HepG2 (cell line): Measurements from ENCODE around the gene FAM120B. TPM values are rescaled to one million over a fixed set of nuclear protein-coding genes. Genes with fewer than 3 reads are reported as not detected.

Experiments
- ASH2L ChIP-seq: fragments of 300-600, 200-600 bp; sonication (generic); IDR thresholded peaks from 2 replicates; pipeline ENCODE4 v1.7.0; 2017; ENCODE audit warnings: low read depth, mild to moderate bottlenecking, moderate library complexity, mixed read lengths, low read length; ENCODE audit not compliant: insufficient read length
- ELF1 ChIP-seq: sonication (generic); formaldehyde crosslinking; IDR thresholded peaks from 2 replicates; pipeline ENCODE4 v1.4.0; 2020; ENCODE audit warnings: missing genetic modification reagents
- GATAD1 ChIP-seq: IDR thresholded peaks from 2 replicates; pipeline ENCODE4 v1.6.1; 2016; ENCODE audit warnings: missing genetic modification reagents, missing compliant biosample characterization
- GZF1 ChIP-seq: sonication (generic); formaldehyde crosslinking; IDR thresholded peaks from 2 replicates; pipeline ENCODE4 v1.5.1; 2020; ENCODE audit warnings: mild to moderate bottlenecking, missing genetic modification reagents
- JUND ChIP-seq: sonication (generic); formaldehyde crosslinking; IDR thresholded peaks from 2 replicates; pipeline ENCODE4 v1.8.0; 2022; ENCODE audit warnings: mild to moderate bottlenecking, missing genetic modification reagents
- MEIS1 ChIP-seq: sonication (generic); formaldehyde crosslinking; IDR thresholded peaks from 2 replicates; pipeline ENCODE4 v1.9.0; 2021; ENCODE audit warnings: mild to moderate bottlenecking, missing genetic modification reagents, moderate library complexity, borderline replicate concordance
- MIXL1 ChIP-seq: IDR thresholded peaks from 2 replicates; pipeline ENCODE4 v1.6.1; 2016
- MXD4 ChIP-seq: IDR thresholded peaks from 2 replicates; pipeline ENCODE4 v1.6.1; 2016; ENCODE audit warnings: mild to moderate bottlenecking, missing biosample characterization, missing genetic modification reagents
- RFX3 ChIP-seq: IDR thresholded peaks from 2 replicates; pipeline ENCODE4 v1.6.1; 2016; ENCODE audit warnings: missing biosample characterization, missing genetic modification reagents
- SOX13 ChIP-seq, 3 experiments: fragments of 450-650 bp in 1 of 3; sonication (generic) in 1 of 3; formaldehyde crosslinking in 1 of 3; IDR thresholded peaks in 2 of 3; conservative IDR thresholded peaks in 1 of 3; 2 replicates each; pipeline versions ENCODE4 v1.5.0 to v1.6.1; 2016 to 2020; ENCODE audit warnings: antibody characterized with exemption in 1 of 3, mild to moderate bottlenecking in 1 of 3, missing compliant biosample characterization in 1 of 3, missing genetic modification reagents in 1 of 3, moderate library complexity in 1 of 3
- ZKSCAN8 ChIP-seq: IDR thresholded peaks from 2 replicates; pipeline ENCODE4 v1.6.1; 2016; ENCODE audit warnings: borderline replicate concordance, missing genetic modification reagents, missing compliant biosample characterization
- ZNF326 ChIP-seq: sonication (generic); formaldehyde crosslinking; IDR thresholded peaks from 2 replicates; pipeline ENCODE4 v1.4.0; 2020; ENCODE audit warnings: missing genetic modification reagents, borderline replicate concordance
- polyA plus RNA-seq, 8 experiments: library from polyadenylated mRNA; depleted of rRNA in 3 of 8; stranded (reverse) in 7 of 8; unstranded in 1 of 8; fragments of >200 nt; fragmentation: Illumina TruSeq in 4 of 8; extraction: Trizol in 4 of 8; gene quantifications; 2 replicates each; pipeline versions ENCODE4 v1.2.1 to v1.2.3, GENCODE V29; 2011 to 2016; ENCODE audit warnings: low read depth in 4 of 8, missing spikeins in 1 of 8, mixed read lengths in 1 of 8; ENCODE audit not compliant: insufficient read depth in 1 of 8
- total RNA-seq, 5 experiments: library from RNA; depleted of rRNA; stranded (reverse); fragments of >200 nt; fragmentation: Illumina TruSeq; extraction: Trizol; gene quantifications; 2 replicates each; pipeline ENCODE4 v1.2.3, GENCODE V29; 2016; ENCODE audit warnings: low read depth in 1 of 5
- TF ChIP-seq, protein P1 (sequence below): sonication (generic); formaldehyde crosslinking; IDR thresholded peaks from 2 replicates; pipeline ENCODE4 v1.4.0; 2020; ENCODE audit warnings: missing genetic modification reagents, borderline replicate concordance
- TF ChIP-seq, protein P2 (sequence below): sonication (generic); formaldehyde crosslinking; IDR thresholded peaks from 2 replicates; pipeline ENCODE4 v1.4.0; 2020; ENCODE audit warnings: missing genetic modification reagents
- TF ChIP-seq, protein P3 (sequence below): sonication (generic); formaldehyde crosslinking; IDR thresholded peaks from 2 replicates; pipeline ENCODE4 v1.8.1; 2023; ENCODE audit warnings: mild to moderate bottlenecking, missing genetic modification reagents, borderline replicate concordance
- TF ChIP-seq, protein P4 (sequence below): sonication (generic); formaldehyde crosslinking; conservative IDR thresholded peaks from 2 replicates; pipeline ENCODE4 v1.4.0; 2020; ENCODE audit warnings: missing genetic modification reagents
- TF ChIP-seq, protein P5 (sequence below): sonication (generic); formaldehyde crosslinking; IDR thresholded peaks from 2 replicates; pipeline ENCODE4 v1.4.0; 2020; ENCODE audit warnings: low read depth, missing genetic modification reagents

Gene FAM120B
- total and polyA plus RNA-seq, 2 of the 13 experiments (the other 11 are each of a cell fraction or from before 2014, with no cell fraction given) = 9.2 to 10.7 TPM

DNA sequence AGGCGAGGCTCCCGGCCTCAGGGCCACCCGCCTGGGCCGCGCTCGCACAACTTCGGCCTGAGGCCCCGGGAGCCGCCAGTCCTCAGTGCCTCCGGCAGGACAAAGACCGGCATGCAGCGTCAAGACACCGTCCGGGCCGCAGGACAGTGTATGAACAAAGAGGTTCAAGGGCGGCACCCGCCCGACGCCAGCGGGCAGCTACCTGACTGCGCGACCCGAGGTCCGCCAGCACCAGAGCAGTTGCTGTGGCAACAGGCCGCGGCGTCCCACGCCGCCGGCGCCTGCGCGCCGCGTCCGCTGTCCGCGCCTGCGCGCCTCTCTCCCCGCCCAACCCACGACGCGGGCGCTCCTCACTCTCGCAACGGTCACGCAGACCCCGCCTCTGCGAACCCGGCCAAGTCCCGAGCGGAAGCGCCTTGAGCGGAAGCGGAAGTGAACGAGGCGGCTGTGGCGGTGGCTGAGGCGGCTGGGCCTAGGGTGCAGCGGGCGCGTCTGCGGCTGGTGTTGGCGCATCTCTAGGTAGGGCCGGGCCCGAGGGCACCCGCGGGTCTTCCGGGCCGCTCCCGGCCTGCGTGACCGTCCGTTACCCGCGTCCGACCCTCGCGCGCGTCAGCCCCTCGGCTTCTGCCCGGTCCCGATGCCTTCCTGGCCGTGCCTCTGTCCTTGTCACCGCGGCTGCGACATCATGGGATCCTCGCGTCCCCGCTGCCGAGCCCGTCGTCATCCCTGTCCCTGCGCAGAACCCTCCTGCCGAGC is at the start of gene FAM120B (continued):
- TF ChIP-seq, protein P1, sequence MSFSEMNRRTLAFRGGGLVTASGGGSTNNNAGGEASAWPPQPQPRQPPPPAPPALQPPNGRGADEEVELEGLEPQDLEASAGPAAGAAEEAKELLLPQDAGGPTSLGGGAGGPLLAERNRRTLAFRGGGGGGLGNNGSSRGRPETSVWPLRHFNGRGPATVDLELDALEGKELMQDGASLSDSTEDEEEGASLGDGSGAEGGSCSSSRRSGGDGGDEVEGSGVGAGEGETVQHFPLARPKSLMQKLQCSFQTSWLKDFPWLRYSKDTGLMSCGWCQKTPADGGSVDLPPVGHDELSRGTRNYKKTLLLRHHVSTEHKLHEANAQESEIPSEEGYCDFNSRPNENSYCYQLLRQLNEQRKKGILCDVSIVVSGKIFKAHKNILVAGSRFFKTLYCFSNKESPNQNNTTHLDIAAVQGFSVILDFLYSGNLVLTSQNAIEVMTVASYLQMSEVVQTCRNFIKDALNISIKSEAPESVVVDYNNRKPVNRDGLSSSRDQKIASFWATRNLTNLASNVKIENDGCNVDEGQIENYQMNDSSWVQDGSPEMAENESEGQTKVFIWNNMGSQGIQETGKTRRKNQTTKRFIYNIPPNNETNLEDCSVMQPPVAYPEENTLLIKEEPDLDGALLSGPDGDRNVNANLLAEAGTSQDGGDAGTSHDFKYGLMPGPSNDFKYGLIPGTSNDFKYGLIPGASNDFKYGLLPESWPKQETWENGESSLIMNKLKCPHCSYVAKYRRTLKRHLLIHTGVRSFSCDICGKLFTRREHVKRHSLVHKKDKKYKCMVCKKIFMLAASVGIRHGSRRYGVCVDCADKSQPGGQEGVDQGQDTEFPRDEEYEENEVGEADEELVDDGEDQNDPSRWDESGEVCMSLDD (CRISPR knock-in tag) = peak; percentile 32; the same call in 1 of the 2 replicates
- TF ChIP-seq ZKSCAN8 (CRISPR knock-in tag) = no peak
- peak; percentile 11; the same call in 1 of the 2 replicates for TF ChIP-seq ZNF326 (CRISPR knock-in tag)
- TF ChIP-seq, protein P2, sequence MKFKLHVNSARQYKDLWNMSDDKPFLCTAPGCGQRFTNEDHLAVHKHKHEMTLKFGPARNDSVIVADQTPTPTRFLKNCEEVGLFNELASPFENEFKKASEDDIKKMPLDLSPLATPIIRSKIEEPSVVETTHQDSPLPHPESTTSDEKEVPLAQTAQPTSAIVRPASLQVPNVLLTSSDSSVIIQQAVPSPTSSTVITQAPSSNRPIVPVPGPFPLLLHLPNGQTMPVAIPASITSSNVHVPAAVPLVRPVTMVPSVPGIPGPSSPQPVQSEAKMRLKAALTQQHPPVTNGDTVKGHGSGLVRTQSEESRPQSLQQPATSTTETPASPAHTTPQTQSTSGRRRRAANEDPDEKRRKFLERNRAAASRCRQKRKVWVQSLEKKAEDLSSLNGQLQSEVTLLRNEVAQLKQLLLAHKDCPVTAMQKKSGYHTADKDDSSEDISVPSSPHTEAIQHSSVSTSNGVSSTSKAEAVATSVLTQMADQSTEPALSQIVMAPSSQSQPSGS (CRISPR knock-in tag) = peak; percentile 89
- TF ChIP-seq GZF1 = 0 out of 2 replicates have a peak, but pooled peaks have one; percentile 52
- TF ChIP-seq, protein P3, sequence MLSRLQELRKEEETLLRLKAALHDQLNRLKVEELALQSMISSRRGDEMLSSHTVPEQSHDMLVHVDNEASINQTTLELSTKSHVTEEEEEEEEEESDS (CRISPR knock-in tag) = 0 out of 2 replicates have a peak, but pooled peaks have one; percentile 17
- TF ChIP-seq, protein P4, sequence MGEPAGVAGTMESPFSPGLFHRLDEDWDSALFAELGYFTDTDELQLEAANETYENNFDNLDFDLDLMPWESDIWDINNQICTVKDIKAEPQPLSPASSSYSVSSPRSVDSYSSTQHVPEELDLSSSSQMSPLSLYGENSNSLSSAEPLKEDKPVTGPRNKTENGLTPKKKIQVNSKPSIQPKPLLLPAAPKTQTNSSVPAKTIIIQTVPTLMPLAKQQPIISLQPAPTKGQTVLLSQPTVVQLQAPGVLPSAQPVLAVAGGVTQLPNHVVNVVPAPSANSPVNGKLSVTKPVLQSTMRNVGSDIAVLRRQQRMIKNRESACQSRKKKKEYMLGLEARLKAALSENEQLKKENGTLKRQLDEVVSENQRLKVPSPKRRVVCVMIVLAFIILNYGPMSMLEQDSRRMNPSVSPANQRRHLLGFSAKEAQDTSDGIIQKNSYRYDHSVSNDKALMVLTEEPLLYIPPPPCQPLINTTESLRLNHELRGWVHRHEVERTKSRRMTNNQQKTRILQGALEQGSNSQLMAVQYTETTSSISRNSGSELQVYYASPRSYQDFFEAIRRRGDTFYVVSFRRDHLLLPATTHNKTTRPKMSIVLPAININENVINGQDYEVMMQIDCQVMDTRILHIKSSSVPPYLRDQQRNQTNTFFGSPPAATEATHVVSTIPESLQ (CRISPR knock-in tag) = peak; percentile 3; the same call in 1 of the 2 replicates
- TF ChIP-seq, protein P5, sequence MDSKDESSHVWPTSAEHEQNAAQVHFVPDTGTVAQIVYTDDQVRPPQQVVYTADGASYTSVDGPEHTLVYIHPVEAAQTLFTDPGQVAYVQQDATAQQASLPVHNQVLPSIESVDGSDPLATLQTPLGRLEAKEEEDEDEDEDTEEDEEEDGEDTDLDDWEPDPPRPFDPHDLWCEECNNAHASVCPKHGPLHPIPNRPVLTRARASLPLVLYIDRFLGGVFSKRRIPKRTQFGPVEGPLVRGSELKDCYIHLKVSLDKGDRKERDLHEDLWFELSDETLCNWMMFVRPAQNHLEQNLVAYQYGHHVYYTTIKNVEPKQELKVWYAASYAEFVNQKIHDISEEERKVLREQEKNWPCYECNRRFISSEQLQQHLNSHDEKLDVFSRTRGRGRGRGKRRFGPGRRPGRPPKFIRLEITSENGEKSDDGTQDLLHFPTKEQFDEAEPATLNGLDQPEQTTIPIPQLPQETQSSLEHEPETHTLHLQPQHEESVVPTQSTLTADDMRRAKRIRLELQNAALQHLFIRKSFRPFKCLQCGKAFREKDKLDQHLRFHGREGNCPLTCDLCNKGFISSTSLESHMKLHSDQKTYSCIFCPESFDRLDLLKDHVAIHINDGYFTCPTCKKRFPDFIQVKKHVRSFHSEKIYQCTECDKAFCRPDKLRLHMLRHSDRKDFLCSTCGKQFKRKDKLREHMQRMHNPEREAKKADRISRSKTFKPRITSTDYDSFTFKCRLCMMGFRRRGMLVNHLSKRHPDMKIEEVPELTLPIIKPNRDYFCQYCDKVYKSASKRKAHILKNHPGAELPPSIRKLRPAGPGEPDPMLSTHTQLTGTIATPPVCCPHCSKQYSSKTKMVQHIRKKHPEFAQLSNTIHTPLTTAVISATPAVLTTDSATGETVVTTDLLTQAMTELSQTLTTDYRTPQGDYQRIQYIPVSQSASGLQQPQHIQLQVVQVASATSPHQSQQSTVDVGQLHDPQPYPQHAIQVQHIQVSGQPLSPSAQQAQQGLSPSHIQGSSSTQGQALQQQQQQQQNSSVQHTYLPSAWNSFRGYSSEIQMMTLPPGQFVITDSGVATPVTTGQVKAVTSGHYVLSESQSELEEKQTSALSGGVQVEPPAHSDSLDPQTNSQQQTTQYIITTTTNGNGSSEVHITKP (CRISPR knock-in tag) = peak; percentile 26; the same call in 1 of the 2 replicates
- peak; percentile 95 for TF ChIP-seq ELF1 (CRISPR knock-in tag)
- TF ChIP-seq MEIS1 (CRISPR knock-in tag) = peak; percentile 96
- peak; percentile 92 for TF ChIP-seq ASH2L
- TF ChIP-seq SOX13 (IDR thresholded peaks at IDR 0.05) = no peak
- peak in 1 of 2 experiments; percentile 33; a peak in 1 of 4 replicates for TF ChIP-seq SOX13 (CRISPR knock-in tag; conservative IDR thresholded peaks at IDR 0.05 in 1 of 2, IDR thresholded peaks at IDR 0.05 in 1 of 2)
- TF ChIP-seq MIXL1 (CRISPR knock-in tag) = 0 out of 2 replicates have a peak, but pooled peaks have one; percentile 13
- TF ChIP-seq GATAD1 (CRISPR knock-in tag) = peak; percentile 95
- TF ChIP-seq JUND = 0 out of 2 replicates have a peak, but pooled peaks have one; percentile 37
- peak; percentile 92 for TF ChIP-seq MXD4 (CRISPR knock-in tag)
- peak; percentile 83 for TF ChIP-seq RFX3 (CRISPR knock-in tag)
